Measurements from ENCODE around the gene MACROD2. TPM values are rescaled to one million over a fixed set of nuclear protein-coding genes. Genes with fewer than 3 reads are reported as not detected.
"Not testable (repeated sequence)": the region's sequence is repeated elsewhere in the genome, so short reads cannot be mapped to it uniquely, and the experiment has no call there.

Gene MACROD2
- total RNA-seq, 1 donor from 2014 or later, result 1.6 TPM

GRCh38 chr20:15930311-15931305 lies 1935.3 kb downstream of the MACROD2 start:
- intact Hi-C loops (cut with DNase I), result no loop called here
- no peak for DNase-seq (ENCODE audit: low spot score)

GRCh38 chr20:15931897-15932296 lies 1936.6 kb downstream of the MACROD2 start:
- DNase-seq (ENCODE audit: low spot score), result no peak
- intact Hi-C loops (cut with DNase I), result no loop called here

- intact Hi-C loops (cut with DNase I), result no loop called here
Observed at GRCh38 chr20:15937179-15937578, 1941.9 kb downstream of the MACROD2 start.

GRCh38 chr20:15938847-15939246 lies 1943.5 kb downstream of the MACROD2 start:
- intact Hi-C loops (cut with DNase I), result no loop called here

More at GRCh38 chr20:15937179-15937578, 1941.9 kb downstream of the MACROD2 start:
- no peak for DNase-seq (ENCODE audit: low spot score)

GRCh38 chr20:15940127-15940526 lies 1944.8 kb downstream of the MACROD2 start:
- intact Hi-C loops (cut with DNase I), result no loop called here
- DNase-seq (ENCODE audit: low spot score), result no peak

More at GRCh38 chr20:15938847-15939246, 1943.5 kb downstream of the MACROD2 start:
- DNase-seq (ENCODE audit: low spot score), result no peak

- DNase-seq (ENCODE audit: low spot score), result no peak
- intact Hi-C loops (cut with DNase I), result no loop called here
Observed at GRCh38 chr20:15942130-15942529, 1946.8 kb downstream of the MACROD2 start.

GRCh38 chr20:15945289-15945688 lies 1950.0 kb downstream of the MACROD2 start:
- intact Hi-C loops (cut with DNase I), result no loop called here
- no peak for DNase-seq (ENCODE audit: low spot score)

- intact Hi-C loops (cut with DNase I), result no loop called here
- no peak for DNase-seq (ENCODE audit: low spot score)
Observed at GRCh38 chr20:15949391-15949790, 1954.1 kb downstream of the MACROD2 start.

GRCh38 chr20:15951658-15952057 lies 1956.3 kb downstream of the MACROD2 start:
- intact Hi-C loops (cut with DNase I), result no loop called here
- DNase-seq (ENCODE audit: low spot score), result no peak

GRCh38 chr20:15958142-15958541 lies 1962.8 kb downstream of the MACROD2 start:
- DNase-seq (ENCODE audit: low spot score), result no peak
- intact Hi-C loops (cut with DNase I), result no loop called here

GRCh38 chr20:15965165-15965564 lies 1969.8 kb downstream of the MACROD2 start:
- DNase-seq (ENCODE audit: low spot score), result no peak

GRCh38 chr20:15967334-15967733 lies 1972.0 kb downstream of the MACROD2 start:
- intact Hi-C loops (cut with DNase I), result no loop called here
- no peak for DNase-seq (ENCODE audit: low spot score)

More at GRCh38 chr20:15965165-15965564, 1969.8 kb downstream of the MACROD2 start:
- intact Hi-C loops (cut with DNase I), result no loop called here

- no peak for DNase-seq (ENCODE audit: low spot score)
Observed at GRCh38 chr20:15976047-15976736, 1980.9 kb downstream of the MACROD2 start.

GRCh38 chr20:15977026-15977425 lies 1981.7 kb downstream of the MACROD2 start:
- intact Hi-C loops (cut with DNase I), result no loop called here
- no peak for DNase-seq (ENCODE audit: low spot score)

More at GRCh38 chr20:15976047-15976736, 1980.9 kb downstream of the MACROD2 start:
- intact Hi-C loops (cut with DNase I), result no loop called here

- no peak for DNase-seq (ENCODE audit: low spot score)
- intact Hi-C loops (cut with DNase I), result no loop called here
Observed at GRCh38 chr20:15977758-15978157, 1982.4 kb downstream of the MACROD2 start.

GRCh38 chr20:15985494-15986368 lies 1990.4 kb downstream of the MACROD2 start:
- DNase-seq (ENCODE audit: low spot score), result not testable (repeated sequence)

GRCh38 chr20:15986690-15987089 lies 1991.4 kb downstream of the MACROD2 start:
- no peak for DNase-seq (ENCODE audit: low spot score)
- intact Hi-C loops (cut with DNase I), result no loop called here

More at GRCh38 chr20:15985494-15986368, 1990.4 kb downstream of the MACROD2 start:
- intact Hi-C loops (cut with DNase I), result not testable (repeated sequence)

GRCh38 chr20:15991279-15991678 lies 1996.0 kb downstream of the MACROD2 start:
- no peak for DNase-seq (ENCODE audit: low spot score)
- intact Hi-C loops (cut with DNase I), result no loop called here

- no peak for DNase-seq (ENCODE audit: low spot score)
- intact Hi-C loops (cut with DNase I), result no loop called here
Observed at GRCh38 chr20:15992564-15992963, 1997.2 kb downstream of the MACROD2 start.
